ENCODE data around the gene D2HGDH. TPM values are rescaled to one million over a fixed set of nuclear protein-coding genes. Genes with fewer than 3 reads are reported as not detected.
"Not testable (repeated sequence)": the region's sequence is repeated elsewhere in the genome, so short reads cannot be mapped to it uniquely, and the experiment has no call there.

The D2HGDH gene
- polyA plus RNA-seq, 1 experiment, result 16.1 TPM

DNA sequence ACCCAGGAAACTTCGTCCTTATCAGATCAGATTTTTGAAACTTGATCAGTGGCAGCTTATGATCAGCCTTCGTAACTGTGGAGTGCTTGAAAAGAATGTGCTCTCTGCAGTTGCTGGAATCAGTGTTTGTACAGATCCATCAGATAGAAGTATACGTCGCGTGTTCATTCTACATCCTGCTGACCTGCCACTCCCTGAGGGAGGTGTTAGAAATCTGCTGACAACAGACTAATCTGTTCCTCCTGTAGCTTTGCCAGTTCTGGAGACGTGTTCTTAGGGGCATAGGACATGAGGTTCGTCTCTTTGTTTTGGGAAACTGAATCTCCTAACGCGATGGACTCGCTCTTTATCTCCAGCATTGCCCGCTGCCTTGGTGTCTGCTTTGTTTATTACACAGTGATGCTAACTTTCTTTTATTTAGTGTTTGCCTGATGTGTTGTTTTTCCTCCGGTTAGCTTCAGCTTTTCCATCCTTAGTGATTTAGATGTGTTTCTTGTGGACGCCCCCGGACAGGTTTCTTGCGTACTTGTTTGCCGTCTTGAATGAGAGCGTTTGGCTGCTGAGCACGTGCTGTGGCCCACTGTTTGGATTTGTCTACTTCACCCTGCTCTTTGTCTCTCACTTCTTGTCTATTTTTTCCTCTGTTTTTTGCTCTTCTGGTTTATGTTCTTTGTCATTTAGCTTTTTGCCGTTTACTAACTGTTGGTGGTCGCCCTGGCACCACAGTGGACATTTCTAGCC is 24.8 kb downstream of the D2HGDH start:
- TF ChIP-seq, protein P1, sequence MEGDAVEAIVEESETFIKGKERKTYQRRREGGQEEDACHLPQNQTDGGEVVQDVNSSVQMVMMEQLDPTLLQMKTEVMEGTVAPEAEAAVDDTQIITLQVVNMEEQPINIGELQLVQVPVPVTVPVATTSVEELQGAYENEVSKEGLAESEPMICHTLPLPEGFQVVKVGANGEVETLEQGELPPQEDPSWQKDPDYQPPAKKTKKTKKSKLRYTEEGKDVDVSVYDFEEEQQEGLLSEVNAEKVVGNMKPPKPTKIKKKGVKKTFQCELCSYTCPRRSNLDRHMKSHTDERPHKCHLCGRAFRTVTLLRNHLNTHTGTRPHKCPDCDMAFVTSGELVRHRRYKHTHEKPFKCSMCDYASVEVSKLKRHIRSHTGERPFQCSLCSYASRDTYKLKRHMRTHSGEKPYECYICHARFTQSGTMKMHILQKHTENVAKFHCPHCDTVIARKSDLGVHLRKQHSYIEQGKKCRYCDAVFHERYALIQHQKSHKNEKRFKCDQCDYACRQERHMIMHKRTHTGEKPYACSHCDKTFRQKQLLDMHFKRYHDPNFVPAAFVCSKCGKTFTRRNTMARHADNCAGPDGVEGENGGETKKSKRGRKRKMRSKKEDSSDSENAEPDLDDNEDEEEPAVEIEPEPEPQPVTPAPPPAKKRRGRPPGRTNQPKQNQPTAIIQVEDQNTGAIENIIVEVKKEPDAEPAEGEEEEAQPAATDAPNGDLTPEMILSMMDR (IDR thresholded peaks at IDR 0.05; ENCODE audit: insufficient read depth, low read depth, low read length), result no peak
- ChIA-PET CTCF (no interaction called here), POLR2A (no interaction called here)
- H3K27me3 ChIP-seq (ENCODE audit: control insufficient read depth, insufficient read depth, low read length), result no peaks in the 10 kb centered on the region
- H3K36me3 ChIP-seq (ENCODE audit: control insufficient read depth, insufficient read depth, low read length), result peaks cover 8% of the 10 kb centered on the region
- no peak for DNase-seq (ENCODE audit: low read depth)
- H3K4me3 ChIP-seq (ENCODE audit: low read depth, low read length), result no peak overlapping the region

GRCh38 chr2:241759893-241760292 is 25.5 kb downstream of the D2HGDH start:
- not testable (repeated sequence) for DNase-seq (ENCODE audit: low read depth)

GRCh38 chr2:241760301-241760771 is 25.9 kb downstream of the D2HGDH start:
- TF ChIP-seq, protein P1 (IDR thresholded peaks at IDR 0.05; ENCODE audit: insufficient read depth, low read depth, low read length), result no peak
- Histone ChIP-seq H3K36me3 (ENCODE audit: control insufficient read depth, insufficient read depth, low read length) (peaks cover 12% of the 10 kb centered on the region), H3K27me3 (ENCODE audit: control insufficient read depth, insufficient read depth, low read length) (no peaks in the 10 kb centered on the region), H3K4me3 (ENCODE audit: low read depth, low read length) (no peak overlapping the region)
- POLR2A ChIA-PET, result no interaction called here
- CTCF ChIA-PET, result no interaction called here
- no peak for DNase-seq (ENCODE audit: low read depth)

More at GRCh38 chr2:241759893-241760292, 25.5 kb downstream of the D2HGDH start:
- H3K4me3 ChIP-seq (ENCODE audit: low read depth, low read length); H3K27me3 ChIP-seq (ENCODE audit: control insufficient read depth, insufficient read depth, low read length); POLR2A ChIA-PET; CTCF ChIA-PET: not testable (repeated sequence)
- H3K36me3 ChIP-seq (ENCODE audit: control insufficient read depth, insufficient read depth, low read length), result peaks cover 12% of the 10 kb centered on the region

GRCh38 chr2:241762321-241762932 is 28.0 kb downstream of the D2HGDH start:
- ChIA-PET POLR2A (no interaction called here), CTCF (interaction anchor here (1.4 kb wide), 1 partner anchor 116 kb away, joined by 4 read pairs; no protein-coding TSS in a partner anchor)
- H3K4me3 ChIP-seq (ENCODE audit: low read depth, low read length), result no peak overlapping the region
- H3K36me3 ChIP-seq (ENCODE audit: control insufficient read depth, insufficient read depth, low read length), result peaks cover 6% of the 10 kb centered on the region
- no peak for DNase-seq (ENCODE audit: low read depth)
- no peaks in the 10 kb centered on the region for H3K27me3 ChIP-seq (ENCODE audit: control insufficient read depth, insufficient read depth, low read length)
- TF ChIP-seq, protein P1 (IDR thresholded peaks at IDR 0.05; ENCODE audit: insufficient read depth, low read depth, low read length), result no peak

GRCh38 chr2:241762933-241763369 is 28.5 kb downstream of the D2HGDH start:
- POLR2A ChIA-PET, result no interaction called here
- CTCF ChIA-PET, result no interaction called here
- peaks cover 6% of the 10 kb centered on the region for H3K36me3 ChIP-seq (ENCODE audit: control insufficient read depth, insufficient read depth, low read length)
- no peak for DNase-seq (ENCODE audit: low read depth)
- H3K4me3 ChIP-seq (ENCODE audit: low read depth, low read length), result no peak overlapping the region
- H3K27me3 ChIP-seq (ENCODE audit: control insufficient read depth, insufficient read depth, low read length), result no peaks in the 10 kb centered on the region
- TF ChIP-seq, protein P1 (IDR thresholded peaks at IDR 0.05; ENCODE audit: insufficient read depth, low read depth, low read length), result no peak

Data from BJ (cell line).